HG02623 (cell line): ENCODE measurements around the gene BBS7.

ENCODE experiments used
- ATAC-seq: cut with Tn5 transposase; IDR thresholded peaks from one replicate; pipeline ENCODE4 v1.9.1; 2021; ENCODE audit warnings: moderate library complexity; ENCODE audit not compliant: unreplicated experiment

BBS7 gene

GRCh38 chr4:121827853-121828252 is 42.4 kb downstream of the BBS7 start:
- no peak for ATAC-seq

- ATAC-seq: no peak
These were observed 45.3 kb downstream of the BBS7 start for GRCh38 chr4:121824950-121825349.

- peak; percentile 0 for ATAC-seq
These were observed 46.1 kb downstream of the BBS7 start for GRCh38 chr4:121824171-121824527.

- ATAC-seq: peak; percentile 90
These were observed 46.6 kb downstream of the BBS7 start, which contains the start of gene CCNA2 for GRCh38 chr4:121823505-121824170. CCNA2 (minus strand) TSS chr4:121823883; CDS start chr4:121823628, 255 bp downstream.

GRCh38 chr4:121822796-121823504 is 47.3 kb downstream of the BBS7 start:
- ATAC-seq: peak; percentile 37

GRCh38 chr4:121822047-121822446 is 48.2 kb downstream of the BBS7 start:
- ATAC-seq: no peak

GRCh38 chr4:121819216-121819965 is 50.9 kb downstream of the BBS7 start:
- ATAC-seq: no peak

- no peak for ATAC-seq
These were observed 52.1 kb downstream of the BBS7 start for GRCh38 chr4:121818215-121818614.

GRCh38 chr4:121817701-121818100 is 52.6 kb downstream of the BBS7 start:
- no peak for ATAC-seq

- ATAC-seq: no peak
These were observed 53.3 kb downstream of the BBS7 start for GRCh38 chr4:121817006-121817405.

GRCh38 chr4:121814756-121815155 is 55.5 kb downstream of the BBS7 start:
- no peak for ATAC-seq

GRCh38 chr4:121811122-121811521 is 59.2 kb downstream of the BBS7 start:
- ATAC-seq: no peak

- ATAC-seq: no peak
These were observed 63.9 kb downstream of the BBS7 start for GRCh38 chr4:121806411-121806810.

- ATAC-seq: no peak
These were observed 68.6 kb downstream of the BBS7 start for GRCh38 chr4:121801715-121802075.

GRCh38 chr4:121800961-121801714 is 69.1 kb downstream of the BBS7 start, which contains the start of gene EXOSC9:
EXOSC9 (plus strand) TSS chr4:121801323; CDS start chr4:121801425, 102 bp downstream.
- peak; percentile 78 for ATAC-seq

- ATAC-seq: peak; percentile 7
These were observed 69.7 kb downstream of the BBS7 start for GRCh38 chr4:121800638-121800960.

GRCh38 chr4:121799867-121800501 is 70.3 kb downstream of the BBS7 start:
- no peak for ATAC-seq

GRCh38 chr4:121799208-121799823 is 71.0 kb downstream of the BBS7 start:
- no peak for ATAC-seq

- ATAC-seq: no peak
These were observed 74.0 kb downstream of the BBS7 start for GRCh38 chr4:121796283-121796682.

- no peak for ATAC-seq
These were observed 75.6 kb downstream of the BBS7 start for GRCh38 chr4:121794505-121795188.
